PC-9 (cell line): ENCODE measurements around the gene DAAM2. TPM values are rescaled to one million over a fixed set of nuclear protein-coding genes. Genes with fewer than 3 reads are reported as not detected.

Experiments
- BruUV-seq: library from RNA; stranded (reverse); fragments of 400-500 nt; replicated peaks from 2 replicates; lab custom pipeline; 2021; lab: Mats Ljungman, UMichigan
- CTCF ChIA-PET: fragments of 300-600 bp; sonication (Branson Sonifier 250); formaldehyde crosslinking; loops from one replicate; lab custom pipeline; 2022; ENCODE audit warnings: antibody characterized with exemption; lab: Charles Lee
- POLR2A ChIA-PET: fragments of 300-600 bp; sonication (Branson Sonifier 250); formaldehyde crosslinking; loops from one replicate; lab custom pipeline; 2022; ENCODE audit warnings: antibody characterized with exemption; ENCODE audit not compliant: unreplicated experiment; lab: Charles Lee
- DNase-seq, 2 experiments: peaks; one replicate each; pipeline versions ENCODE4 v3.0.0 to v3.0.0-alpha.2; 2015 to 2022; ENCODE audit warnings: mixed read lengths in 1 of 2
- H2AFZ ChIP-seq: fragments of 200-600 bp; sonication (generic); 2 replicates; pipeline ENCODE4 v1.8.1; 2017; ENCODE audit warnings: antibody characterized with exemption
- H3F3A ChIP-seq: fragments of 200-600 bp; sonication (generic); 2 replicates; pipeline ENCODE4 v1.8.1; 2017; ENCODE audit warnings: antibody characterized with exemption, mild to moderate bottlenecking, low read depth; ENCODE audit not compliant: insufficient read depth
- H3K27ac ChIP-seq: fragments of 200-600 bp; sonication (generic); 2 replicates; pipeline ENCODE4 v1.6.1; 2016; ENCODE audit warnings: mixed run types
- H3K27me3 ChIP-seq: fragments of 200-600 bp; sonication (generic); 2 replicates; pipeline ENCODE4 v1.6.1; 2016; ENCODE audit warnings: low read depth, mixed run types; ENCODE audit not compliant: insufficient read depth
- H3K36me3 ChIP-seq: fragments of 200-600 bp; sonication (generic); 2 replicates; pipeline ENCODE4 v1.6.1; 2016; ENCODE audit warnings: low read depth, mixed run types
- H3K4me1 ChIP-seq: fragments of 200-600 bp; sonication (generic); replicated peaks from 2 replicates; pipeline ENCODE4 v1.6.1; 2016; ENCODE audit warnings: mixed run types; ENCODE audit not compliant: insufficient read depth
- H3K4me2 ChIP-seq: fragments of 200-600 bp; sonication (generic); 2 replicates; pipeline ENCODE4 v1.6.1; 2017; ENCODE audit warnings: mixed run types
- H3K4me3 ChIP-seq: fragments of 200-600 bp; sonication (generic); 2 replicates; pipeline ENCODE4 v1.6.1; 2016; ENCODE audit warnings: mixed run types
- H3K79me2 ChIP-seq: fragments of 200-600 bp; sonication (generic); 2 replicates; pipeline ENCODE4 v1.6.1; 2017; ENCODE audit warnings: low read depth, mixed run types
- H3K9me2 ChIP-seq: fragments of 200-600 bp; sonication (generic); 2 replicates; pipeline ENCODE4 v1.8.1; 2017; ENCODE audit warnings: mild to moderate bottlenecking; ENCODE audit not compliant: insufficient read depth
- H3K9me3 ChIP-seq: fragments of 200-600 bp; sonication (generic); 2 replicates; pipeline ENCODE4 v1.8.1; 2016; ENCODE audit warnings: low read depth; ENCODE audit not compliant: insufficient read depth
- H4K20me1 ChIP-seq: fragments of 200-600 bp; sonication (generic); 2 replicates; pipeline ENCODE4 v1.8.1; 2017; ENCODE audit not compliant: insufficient read depth
- CTCF ChIP-seq: fragments of 200-600 bp; sonication (generic); conservative IDR thresholded peaks from 2 replicates; pipeline ENCODE4 v1.6.1; 2017; ENCODE audit warnings: mixed run types, antibody characterized with exemption, mild to moderate bottlenecking, moderate library complexity
- EZH2 ChIP-seq: fragments of 200-600 bp; sonication (generic); IDR thresholded peaks from 2 replicates; pipeline ENCODE4 v1.8.0; 2017; ENCODE audit warnings: antibody characterized with exemption, low read depth
- intact Hi-C: fragments of 100-400 bp; cut with micrococcal nuclease; formaldehyde crosslinking; loops from one replicate; pipeline ENCODE4 v1.10.0; 2022; ENCODE audit not compliant: unreplicated experiment
- total RNA-seq: library from RNA; stranded (reverse); gene quantifications from 2 replicates; pipeline ENCODE4 v1.2.3, GENCODE V29; 2021

The DAAM2 gene
- total RNA-seq, 1 experiment from 2014 or later, result not detected

- Histone ChIP-seq H3F3A (no peaks in the 10 kb centered on the region), H3K27me3 (peaks cover 66% of the 10 kb centered on the region), H3K9me3 (no peaks in the 10 kb centered on the region), H2AFZ (no peak overlapping the region), H3K4me2 (no peak overlapping the region), H4K20me1 (no peaks in the 10 kb centered on the region; the same call in 1 of the 2 replicates), H3K79me2 (no peaks in the 10 kb centered on the region), H3K36me3 (no peaks in the 10 kb centered on the region), H3K4me1 (no peaks in the 10 kb centered on the region), H3K27ac (no peak overlapping the region), H3K9me2 (no peaks in the 10 kb centered on the region), H3K4me3 (no peak overlapping the region)
- intact Hi-C loops, result no loop called here
- POLR2A ChIA-PET, result interaction anchor here (0.7 kb wide), 1 partner anchor 293 kb away, joined by 3 read pairs; no protein-coding TSS in a partner anchor
- BruUV-seq, result no TSS peak
- no peak for TF ChIP-seq EZH2
- no peak for TF ChIP-seq CTCF
- CTCF ChIA-PET, result no interaction called here
- DNase-seq, result no peak
Observed at GRCh38 chr6:39801456-39802251, 9.5 kb downstream of the DAAM2 start.

GRCh38 chr6:39803872-39804271 lies 11.7 kb downstream of the DAAM2 start:
- H3K9me2 ChIP-seq, result no peaks in the 10 kb centered on the region
- BruUV-seq, result no TSS peak
- DNase-seq, result no peak
- ChIA-PET CTCF (no interaction called here), POLR2A (no interaction called here)
- H3F3A ChIP-seq, result no peaks in the 10 kb centered on the region
- no peak overlapping the region for H3K4me3 ChIP-seq
- H3K27ac ChIP-seq, result no peak overlapping the region
- no peaks in the 10 kb centered on the region for H3K4me1 ChIP-seq
- H3K36me3 ChIP-seq, result no peaks in the 10 kb centered on the region
- H3K27me3 ChIP-seq, result peaks cover 61% of the 10 kb centered on the region
- H3K4me2 ChIP-seq, result no peak overlapping the region
- no peaks in the 10 kb centered on the region for H3K9me3 ChIP-seq
- TF ChIP-seq EZH2 (no peak), CTCF (no peak)
- no peaks in the 10 kb centered on the region for H3K79me2 ChIP-seq
- H4K20me1 ChIP-seq, result no peaks in the 10 kb centered on the region; the same call in 1 of the 2 replicates
- intact Hi-C loops, result no loop called here
- no peak overlapping the region for H2AFZ ChIP-seq

- TF ChIP-seq EZH2 (no peak), CTCF (no peak)
- ChIA-PET POLR2A (no interaction called here), CTCF (no interaction called here)
- Histone ChIP-seq H3K9me2 (no peaks in the 10 kb centered on the region), H4K20me1 (no peaks in the 10 kb centered on the region; the same call in 1 of the 2 replicates), H3K27me3 (peaks cover 56% of the 10 kb centered on the region), H3K27ac (no peak overlapping the region), H3K79me2 (no peaks in the 10 kb centered on the region), H3K36me3 (no peaks in the 10 kb centered on the region), H2AFZ (no peak overlapping the region), H3K9me3 (no peaks in the 10 kb centered on the region), H3F3A (no peaks in the 10 kb centered on the region), H3K4me1 (no peaks in the 10 kb centered on the region), H3K4me3 (no peak overlapping the region), H3K4me2 (no peak overlapping the region)
- no TSS peak for BruUV-seq
- DNase-seq, result no peak
- intact Hi-C loops, result no loop called here
Observed at GRCh38 chr6:39804466-39805065, 12.4 kb downstream of the DAAM2 start.
